ENCODE measurements around the gene RPUSD1.

DNA sequence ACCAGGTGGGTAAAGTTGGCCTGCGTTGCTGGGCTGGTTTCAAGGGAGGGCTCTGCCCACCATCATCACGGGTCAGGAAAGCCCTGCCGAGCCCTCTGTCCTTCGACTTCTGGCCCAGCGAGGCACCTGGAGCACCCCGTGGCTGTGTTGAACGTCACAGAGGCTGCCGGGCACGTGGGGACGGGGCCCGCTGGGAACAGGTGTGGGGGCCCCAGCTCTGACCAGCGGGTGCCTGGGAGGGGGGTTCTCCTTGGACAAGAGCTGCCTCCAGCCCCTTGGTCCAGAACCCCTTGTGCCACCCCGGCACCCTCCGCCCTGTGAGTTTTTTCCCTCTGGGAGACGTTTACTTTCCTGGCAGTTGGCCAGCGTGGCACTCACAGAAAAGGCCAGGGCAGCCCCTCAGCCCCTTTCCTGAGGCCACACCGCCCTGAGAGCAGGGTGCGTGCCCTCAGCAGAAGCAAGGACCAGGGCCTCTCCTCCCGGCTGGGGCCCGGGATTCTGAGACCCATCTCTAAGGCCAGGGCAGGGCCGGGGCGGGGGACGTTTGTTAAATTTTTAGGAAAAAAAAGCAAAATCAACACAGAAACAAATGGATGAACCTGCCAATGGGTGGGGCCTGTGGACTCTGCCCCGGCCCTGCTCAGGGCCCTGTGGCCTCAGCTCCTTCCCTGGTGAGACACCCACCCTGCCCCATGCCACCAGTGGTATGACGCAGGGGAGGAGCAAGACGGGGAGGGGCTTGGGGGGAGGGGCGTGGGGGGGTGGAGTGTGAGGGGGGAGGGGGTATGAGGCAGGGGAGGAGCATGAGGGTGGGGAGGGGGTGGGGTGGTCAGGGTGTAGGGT lies 43.6 kb upstream of the RPUSD1 start:
- TF ChIP-seq, protein P1, sequence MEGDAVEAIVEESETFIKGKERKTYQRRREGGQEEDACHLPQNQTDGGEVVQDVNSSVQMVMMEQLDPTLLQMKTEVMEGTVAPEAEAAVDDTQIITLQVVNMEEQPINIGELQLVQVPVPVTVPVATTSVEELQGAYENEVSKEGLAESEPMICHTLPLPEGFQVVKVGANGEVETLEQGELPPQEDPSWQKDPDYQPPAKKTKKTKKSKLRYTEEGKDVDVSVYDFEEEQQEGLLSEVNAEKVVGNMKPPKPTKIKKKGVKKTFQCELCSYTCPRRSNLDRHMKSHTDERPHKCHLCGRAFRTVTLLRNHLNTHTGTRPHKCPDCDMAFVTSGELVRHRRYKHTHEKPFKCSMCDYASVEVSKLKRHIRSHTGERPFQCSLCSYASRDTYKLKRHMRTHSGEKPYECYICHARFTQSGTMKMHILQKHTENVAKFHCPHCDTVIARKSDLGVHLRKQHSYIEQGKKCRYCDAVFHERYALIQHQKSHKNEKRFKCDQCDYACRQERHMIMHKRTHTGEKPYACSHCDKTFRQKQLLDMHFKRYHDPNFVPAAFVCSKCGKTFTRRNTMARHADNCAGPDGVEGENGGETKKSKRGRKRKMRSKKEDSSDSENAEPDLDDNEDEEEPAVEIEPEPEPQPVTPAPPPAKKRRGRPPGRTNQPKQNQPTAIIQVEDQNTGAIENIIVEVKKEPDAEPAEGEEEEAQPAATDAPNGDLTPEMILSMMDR (conservative IDR thresholded peaks at IDR 0.05; ENCODE audit: low read depth, low read length), result no peak
- TF ChIP-seq EZH2 (IDR thresholded peaks at IDR 0.05; ENCODE audit: low read length, unreplicated experiment) (no peak), EZH2phosphoT487 (IDR thresholded peaks at IDR 0.05; ENCODE audit: borderline replicate concordance, low read length) (no peak)

Data from PC-3 (cell line).